A549 (cell line): Measurements from ENCODE around the gene KRTDAP. TPM values are rescaled to one million over a fixed set of nuclear protein-coding genes. Genes with fewer than 3 reads are reported as not detected.
"Not testable (repeated sequence)": the region's sequence is repeated elsewhere in the genome, so short reads cannot be mapped to it uniquely, and the experiment has no call there.

Experiments
- ATAC-seq, 2 experiments: fragments of 200-7000 bp in 1 of 2; fragments of >200 bp in 1 of 2; cut with Nextera tagmentation in 1 of 2; cut with Tn5 transposase in 1 of 2; 3 replicates each; pipeline versions ENCODE4 v1.8.0 to v1.9.1; 2018 to 2020; ENCODE audit warnings: mild to moderate bottlenecking in 1 of 2, moderate library complexity in 1 of 2
- CTCF ChIA-PET: fragments of 300-600 bp; sonication (Branson Sonifier 250); formaldehyde crosslinking; extraction: SDS; loops from one replicate; lab custom pipeline; 2021; ENCODE audit warnings: antibody characterized with exemption, inconsistent platforms; lab: Yijun Ruan, JAX
- POLR2A ChIA-PET: fragments of 350-600 bp; formaldehyde crosslinking; extraction: SDS; loops from one replicate; lab custom pipeline; 2021; ENCODE audit warnings: antibody characterized with exemption, inconsistent platforms; lab: Yijun Ruan, JAX
- DNase-seq, 2 experiments: peaks; one replicate each; pipeline versions ENCODE4 v3.0.0 to v3.0.0-alpha.2; 2011 to 2016; ENCODE audit warnings: low read depth in 1 of 2, low spot score in 1 of 2
- FAIRE-seq: peaks from 2 replicates; lab custom pipeline; 2011; peaks lifted over from hg19 to GRCh38; lab: Jason Lieb, UNC
- H3K27ac ChIP-seq, 2 experiments: fragments of >200 bp; sonication (Bioruptor Twin); formaldehyde crosslinking; 3 replicates each; pipeline ENCODE4 v1.5.1; 2016 to 2017
- H3K4me1 ChIP-seq: fragments of >200 bp; sonication (Bioruptor Twin); formaldehyde crosslinking; 3 replicates; pipeline ENCODE4 v1.6.1; 2016
- H3K4me2 ChIP-seq: fragments of >200 bp; sonication (Bioruptor Twin); formaldehyde crosslinking; 3 replicates; pipeline ENCODE4 v1.6.1; 2016
- H3K4me3 ChIP-seq: fragments of >200 bp; sonication (Bioruptor Twin); formaldehyde crosslinking; 3 replicates; pipeline ENCODE4 v1.5.1; 2016
- H3K9me3 ChIP-seq: fragments of >200 bp; sonication (Bioruptor Twin); formaldehyde crosslinking; 3 replicates; pipeline ENCODE4 v1.6.1; 2016
- BHLHE40 ChIP-seq: IDR thresholded peaks from 2 replicates; pipeline ENCODE4 v1.6.1; 2012; ENCODE audit warnings: low read depth, low read length, inconsistent platforms
- CBX8 ChIP-seq: fragments of 200-600 bp; sonication (generic); IDR thresholded peaks from 2 replicates; pipeline ENCODE4 v1.6.1; 2016
- CEBPB ChIP-seq, 2 experiments: fragments of >200 bp in 1 of 2; sonication (Bioruptor Twin) in 1 of 2; formaldehyde crosslinking in 1 of 2; IDR thresholded peaks; 2 replicates each; pipeline ENCODE4 v1.6.1; 2012 to 2016
- CHD4 ChIP-seq: fragments of 200-600 bp; sonication (generic); IDR thresholded peaks from 2 replicates; pipeline ENCODE4 v1.6.1; 2016; ENCODE audit warnings: antibody characterized with exemption, mild to moderate bottlenecking, borderline replicate concordance
- E2F6 ChIP-seq: IDR thresholded peaks from 2 replicates; pipeline ENCODE4 v1.6.1; 2012; ENCODE audit warnings: low read depth, borderline replicate concordance
- ELK1 ChIP-seq: fragments of 150-350 bp; IDR thresholded peaks from 2 replicates; pipeline ENCODE4 v1.6.1; 2014; ENCODE audit warnings: low read depth, mild to moderate bottlenecking, low read length
- EP300 ChIP-seq, 2 experiments: fragments of >200 bp; sonication (Bioruptor Twin); formaldehyde crosslinking; IDR thresholded peaks; 2 replicates in 1 of 2; 3 replicates in 1 of 2; pipeline ENCODE4 v1.6.1; 2016 to 2017
- ESRRA ChIP-seq: fragments of 150-350 bp; IDR thresholded peaks from 2 replicates; pipeline ENCODE4 v1.6.1; 2014; ENCODE audit warnings: mild to moderate bottlenecking, low read length, borderline replicate concordance
- HDAC2 ChIP-seq: fragments of 200-600 bp; sonication (generic); IDR thresholded peaks from 2 replicates; pipeline ENCODE4 v1.6.1; 2016
- HEYL ChIP-seq: fragments of 250-450 bp; sonication (Bioruptor Pico); IDR thresholded peaks from 2 replicates; pipeline ENCODE4 v1.8.0; 2021; ENCODE audit warnings: mild to moderate bottlenecking, moderate library complexity
- HMGXB4 ChIP-seq: fragments of 250-450 bp; sonication (Bioruptor Pico); IDR thresholded peaks from 2 replicates; pipeline ENCODE4 v1.5.0; 2021; ENCODE audit warnings: mild to moderate bottlenecking, moderate library complexity, borderline replicate concordance
- MAFK ChIP-seq: fragments of 450-650 bp; IDR thresholded peaks from 2 replicates; pipeline ENCODE4 v1.6.1; 2014; ENCODE audit not compliant: partially characterized antibody
- NR3C1 ChIP-seq: fragments of >200 bp; sonication (Bioruptor Twin); formaldehyde crosslinking; IDR thresholded peaks from 3 replicates; pipeline ENCODE4 v1.6.1; 2017
- PBX3 ChIP-seq: IDR thresholded peaks from 2 replicates; pipeline ENCODE4 v1.6.1; 2012
- RCOR1 ChIP-seq: fragments of 150-350 bp; IDR thresholded peaks from 2 replicates; pipeline ENCODE4 v1.6.1; 2014; ENCODE audit warnings: antibody characterized with exemption, low read length, low read depth
- RFX5 ChIP-seq: fragments of 450-650 bp; IDR thresholded peaks from 2 replicates; pipeline ENCODE4 v1.7.1; 2014; ENCODE audit warnings: antibody characterized with exemption, mild to moderate bottlenecking, moderate library complexity
- RNF2 ChIP-seq: fragments of 200-600 bp; sonication (generic); IDR thresholded peaks from 2 replicates; pipeline ENCODE4 v1.6.1; 2016; ENCODE audit warnings: low read depth, mild to moderate bottlenecking, antibody characterized with exemption, moderate library complexity, borderline replicate concordance
- TP53 ChIP-seq: fragments of 250-450 bp; sonication (Bioruptor Pico); IDR thresholded peaks from 2 replicates; pipeline ENCODE4 v1.5.0; 2021; ENCODE audit warnings: mild to moderate bottlenecking, moderate library complexity
- ZC3H11A ChIP-seq: fragments of 450-650 bp; IDR thresholded peaks from 2 replicates; pipeline ENCODE4 v1.6.1; 2014; ENCODE audit warnings: antibody characterized with exemption, mild to moderate bottlenecking
- ZNF302 ChIP-seq: fragments of 250-450 bp; sonication (Bioruptor Pico); IDR thresholded peaks from 2 replicates; pipeline ENCODE4 v1.9.0; 2021; ENCODE audit warnings: inconsistent platforms, mild to moderate bottlenecking, moderate library complexity
- WGBS: methylation state at CpG from one replicate; pipeline ENCODE4 v1.1.6; 2017; ENCODE audit errors: missing lambda C conversion rate; 5-methylcytosine and 5-hydroxymethylcytosine counted together
- polyA plus RNA-seq, 4 experiments: library from polyadenylated mRNA; depleted of rRNA in 3 of 4; stranded (reverse); fragments of >200 nt; fragmentation: RNase III in 1 of 4; extraction: RNeasy Plus Mini Kit Qiagen cat#74134 plus additional on column Dnase treatment in 1 of 4; gene quantifications; 2 replicates in 3 of 4; 3 replicates in 1 of 4; pipeline ENCODE4 v1.2.3, GENCODE V29; 2011 to 2017

Gene KRTDAP
- polyA plus RNA-seq, 2 of the 4 experiments (the other 2 are of a cell fraction): not detected

- ATAC-seq (no peak), FAIRE-seq (peak; percentile 32), DNase-seq (no peak)
- Histone ChIP-seq H3K27ac (no peak overlapping the region), H3K4me1 (no peaks in the 10 kb centered on the region), H3K9me3 (no peaks in the 10 kb centered on the region), H3K4me2 (no peak overlapping the region), H3K4me3 (no peak overlapping the region)
- TF ChIP-seq BHLHE40 (no peak), CEBPB (IDR thresholded peaks at IDR 0.05) (no peak), CHD4 (no peak), ZNF302 (CRISPR knock-in tag) (no peak), NR3C1 (no peak), PBX3 (no peak), ESRRA (no peak)
- WGBS: 19% methylated on average over 1 of the region's 1 CpG
- ChIA-PET POLR2A (no interaction called here), CTCF (interaction anchor here (0.7 to 17.2 kb wide), 6 partner anchors 21 to 363 kb away, joined by 3 to 368 read pairs (median 3); partner anchors contain the start of genes FFAR1 and FFAR3)
Observed at GRCh38 chr19:35466259-35466658, 24.0 kb downstream of the KRTDAP start.

GRCh38 chr19:35462956-35463355 lies 27.3 kb downstream of the KRTDAP start:
- WGBS: 67% methylated on average over 7 of the region's 7 CpGs
- H3K27ac ChIP-seq, ATAC-seq, H3K4me3 ChIP-seq, H3K9me3 ChIP-seq, DNase-seq, FAIRE-seq, POLR2A ChIA-PET, H3K4me2 ChIP-seq: not testable (repeated sequence)
- CTCF ChIA-PET: interaction anchor here (0.7 to 17.2 kb wide), 7 partner anchors 10 to 193 kb away, joined by 3 to 368 read pairs (median 5); partner anchors contain the start of genes FFAR1 and FFAR3
- peaks cover 17% of the 10 kb centered on the region for H3K4me1 ChIP-seq

- Histone ChIP-seq H3K27ac (no peak overlapping the region), H3K4me1 (peaks cover 17% of the 10 kb centered on the region), H3K9me3 (no peaks in the 10 kb centered on the region), H3K4me2 (no peak overlapping the region), H3K4me3 (no peak overlapping the region)
- CTCF ChIA-PET: interaction anchor here (0.6 to 17.2 kb wide), 8 partner anchors 11 to 193 kb away, joined by 3 to 368 read pairs (median 4); partner anchors contain the start of genes FFAR1 and FFAR3
- 41% methylated on average over 6 of the region's 6 CpGs for WGBS
- no peak for DNase-seq
- FAIRE-seq: peak; percentile 84
- no peak for TF ChIP-seq EP300 (IDR thresholded peaks at IDR 0.05)
- TF ChIP-seq TP53: no peak
- TF ChIP-seq E2F6: no peak
- no peak for TF ChIP-seq BHLHE40
- TF ChIP-seq HEYL (CRISPR knock-in tag): no peak
- no peak for TF ChIP-seq CBX8
- TF ChIP-seq RCOR1: no peak
- ATAC-seq: no peak
- POLR2A ChIA-PET: no interaction called here
Observed at GRCh38 chr19:35462476-35462953, 27.7 kb downstream of the KRTDAP start.

GRCh38 chr19:35461788-35462187 lies 28.5 kb downstream of the KRTDAP start:
- CTCF ChIA-PET: interaction anchor here (0.6 to 17.2 kb wide), 7 partner anchors 11 to 192 kb away, joined by 3 to 368 read pairs (median 5); partner anchors contain the start of genes FFAR1 and FFAR3
- H3K4me2 ChIP-seq, H3K4me3 ChIP-seq, DNase-seq, H3K27ac ChIP-seq, POLR2A ChIA-PET, FAIRE-seq, H3K9me3 ChIP-seq, ATAC-seq: not testable (repeated sequence)
- peak; percentile 17; the same call in 1 of the 2 replicates for TF ChIP-seq ZC3H11A
- peaks cover 17% of the 10 kb centered on the region for H3K4me1 ChIP-seq

GRCh38 chr19:35461060-35461459 lies 29.2 kb downstream of the KRTDAP start:
- ATAC-seq: no peak
- Histone ChIP-seq H3K4me3 (no peak overlapping the region), H3K4me2 (no peak overlapping the region), H3K9me3 (no peaks in the 10 kb centered on the region), H3K4me1 (peaks cover 17% of the 10 kb centered on the region), H3K27ac (no peak overlapping the region)
- 87% methylated on average over 9 of the region's 9 CpGs for WGBS
- CTCF ChIA-PET: interaction anchor here (0.6 to 17.2 kb wide), 5 partner anchors 10 to 192 kb away, joined by 3 to 368 read pairs (median 6); partner anchors contain the start of genes FFAR1 and FFAR3
- no peak for FAIRE-seq
- POLR2A ChIA-PET: no interaction called here
- no peak for DNase-seq
- TF ChIP-seq RFX5: no peak
- no peak for TF ChIP-seq EP300 (IDR thresholded peaks at IDR 0.05)
- no peak for TF ChIP-seq HDAC2
- no peak for TF ChIP-seq ELK1
- no peak for TF ChIP-seq BHLHE40
- no peak for TF ChIP-seq RCOR1
- TF ChIP-seq HMGXB4: no peak
- no peak for TF ChIP-seq RNF2
- no peak for TF ChIP-seq MAFK
- no peak for TF ChIP-seq NR3C1
